ES-I3 (cell line): Measurements from ENCODE around the gene ADGRB2.

Source experiments
- H3K36me3 ChIP-seq: 2 replicates; pipeline ENCODE4 v1.6.1; 2013; ENCODE audit warnings: mild to moderate bottlenecking, low read length, control low read depth, moderate library complexity; ENCODE audit not compliant: insufficient read depth
- H3K4me1 ChIP-seq: 2 replicates; pipeline ENCODE4 v1.6.1; 2013; ENCODE audit warnings: mild to moderate bottlenecking, control low read depth, low read length; ENCODE audit not compliant: insufficient read depth
- H3K9ac ChIP-seq: 2 replicates; pipeline ENCODE4 v1.6.1; 2013; ENCODE audit warnings: low read depth, mild to moderate bottlenecking, low read length, moderate library complexity
- H3K9me3 ChIP-seq: 2 replicates; pipeline ENCODE4 v1.6.1; 2013; ENCODE audit warnings: mild to moderate bottlenecking, low read length, moderate library complexity; ENCODE audit not compliant: control insufficient read depth, insufficient read depth

ADGRB2 gene

DNA sequence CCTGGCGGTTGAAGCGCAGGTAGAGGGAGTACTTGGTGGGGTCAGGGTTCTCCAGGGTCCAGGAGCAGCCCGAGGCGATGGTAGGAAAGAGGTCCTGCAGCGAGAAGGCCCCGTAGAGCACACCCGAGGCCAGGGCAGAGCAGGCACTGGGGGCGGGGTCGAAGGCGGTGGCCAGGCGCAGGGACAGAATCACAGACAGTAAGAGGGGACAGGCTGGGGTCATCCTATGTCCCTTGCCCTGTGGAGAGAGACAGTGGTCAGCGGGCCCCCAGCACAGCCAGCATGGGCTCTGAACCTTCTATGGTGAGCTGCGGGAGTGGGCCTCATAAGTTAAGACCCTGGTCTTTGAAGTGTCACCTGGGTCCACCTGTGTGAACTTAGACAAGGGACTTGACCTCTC, 7.6 kb downstream of the ADGRB2 start:
- no peak overlapping the region for H3K9ac ChIP-seq
- H3K4me1 ChIP-seq: peaks cover 38% of the 10 kb centered on the region
- H3K9me3 ChIP-seq: no peaks in the 10 kb centered on the region
- H3K36me3 ChIP-seq: no peaks in the 10 kb centered on the region; the same call in 1 of the 2 replicates

DNA sequence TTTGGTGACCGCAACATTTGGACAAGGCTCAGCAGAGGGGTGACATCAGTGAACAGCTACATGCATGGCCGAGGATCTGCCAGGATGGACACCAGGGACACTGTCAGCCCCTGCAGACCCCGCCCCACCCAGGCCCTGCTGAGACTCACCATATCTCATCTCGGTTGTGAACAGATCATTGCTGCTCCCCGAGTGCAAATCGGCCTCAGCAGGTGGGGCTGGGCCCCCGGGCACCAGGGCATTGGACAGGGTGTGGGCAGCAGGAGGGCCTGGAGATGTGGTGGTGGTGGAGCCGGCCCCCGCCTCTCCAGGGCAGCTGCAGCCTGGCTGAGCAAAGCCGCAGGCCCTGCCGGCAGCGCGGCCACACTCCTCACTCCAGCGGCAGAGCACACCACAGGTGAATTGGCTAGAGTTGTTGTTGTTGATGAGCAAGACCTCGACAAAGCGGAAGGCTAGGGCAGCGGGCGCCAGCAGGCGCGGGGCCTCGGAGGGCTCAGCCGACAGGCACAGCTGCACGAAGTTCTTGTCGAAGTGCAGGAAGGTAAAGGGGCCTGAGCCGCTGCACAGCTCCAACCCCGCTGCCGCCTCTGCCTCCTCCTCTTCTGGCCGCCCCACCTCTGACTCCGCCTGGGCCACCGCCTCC, 8.2 kb downstream of the ADGRB2 start:
- Histone ChIP-seq H3K36me3 (no peaks in the 10 kb centered on the region; the same call in 1 of the 2 replicates), H3K9ac (no peak overlapping the region), H3K9me3 (no peaks in the 10 kb centered on the region), H3K4me1 (peaks cover 39% of the 10 kb centered on the region)

DNA sequence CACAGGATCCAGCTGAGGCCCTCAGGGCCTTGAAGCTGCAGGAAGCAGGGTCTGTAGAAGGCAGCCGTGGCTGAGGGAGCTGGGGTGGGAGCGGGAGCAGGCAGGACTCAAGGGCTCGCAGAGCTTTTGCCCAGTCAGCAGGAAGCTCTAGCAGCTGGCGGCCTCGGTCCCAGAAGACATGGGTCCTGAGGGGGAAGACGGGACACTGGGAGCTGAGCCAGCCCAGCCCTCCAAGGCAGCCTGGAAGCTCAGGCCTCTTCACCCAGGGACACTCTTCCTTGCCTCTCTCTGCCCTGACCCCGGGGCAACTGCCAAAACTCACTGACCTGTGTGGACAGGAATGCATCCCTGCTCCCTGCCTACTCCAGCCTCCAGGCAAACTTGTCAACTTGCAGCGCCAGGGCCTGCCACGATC, 8.9 kb downstream of the ADGRB2 start:
- Histone ChIP-seq H3K9me3 (no peaks in the 10 kb centered on the region), H3K4me1 (peaks cover 46% of the 10 kb centered on the region), H3K9ac (no peak overlapping the region), H3K36me3 (no peaks in the 10 kb centered on the region; the same call in 1 of the 2 replicates)

DNA sequence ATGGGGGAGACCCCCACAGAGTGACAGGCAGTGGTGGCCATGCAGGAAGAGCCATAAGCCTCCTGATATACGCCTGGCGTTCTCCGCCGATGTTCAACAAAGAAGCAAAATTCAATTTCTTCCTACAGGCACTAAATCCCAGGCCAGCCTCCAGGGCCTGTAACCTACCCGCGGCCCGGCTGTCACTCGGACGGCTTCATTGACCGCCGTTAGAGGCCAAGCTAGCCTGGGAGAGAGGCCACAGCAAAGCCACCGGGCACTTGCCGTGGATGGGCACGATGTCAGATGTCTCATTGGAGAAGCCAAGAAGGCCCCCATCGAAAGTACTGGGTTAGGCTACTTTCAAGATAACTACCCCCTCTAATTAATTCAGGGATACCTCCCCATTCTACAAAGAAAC, 9.7 kb downstream of the ADGRB2 start:
- no peak overlapping the region for H3K9ac ChIP-seq
- no peaks in the 10 kb centered on the region for H3K9me3 ChIP-seq
- peaks cover 42% of the 10 kb centered on the region for H3K4me1 ChIP-seq
- no peaks in the 10 kb centered on the region; the same call in 1 of the 2 replicates for H3K36me3 ChIP-seq

DNA sequence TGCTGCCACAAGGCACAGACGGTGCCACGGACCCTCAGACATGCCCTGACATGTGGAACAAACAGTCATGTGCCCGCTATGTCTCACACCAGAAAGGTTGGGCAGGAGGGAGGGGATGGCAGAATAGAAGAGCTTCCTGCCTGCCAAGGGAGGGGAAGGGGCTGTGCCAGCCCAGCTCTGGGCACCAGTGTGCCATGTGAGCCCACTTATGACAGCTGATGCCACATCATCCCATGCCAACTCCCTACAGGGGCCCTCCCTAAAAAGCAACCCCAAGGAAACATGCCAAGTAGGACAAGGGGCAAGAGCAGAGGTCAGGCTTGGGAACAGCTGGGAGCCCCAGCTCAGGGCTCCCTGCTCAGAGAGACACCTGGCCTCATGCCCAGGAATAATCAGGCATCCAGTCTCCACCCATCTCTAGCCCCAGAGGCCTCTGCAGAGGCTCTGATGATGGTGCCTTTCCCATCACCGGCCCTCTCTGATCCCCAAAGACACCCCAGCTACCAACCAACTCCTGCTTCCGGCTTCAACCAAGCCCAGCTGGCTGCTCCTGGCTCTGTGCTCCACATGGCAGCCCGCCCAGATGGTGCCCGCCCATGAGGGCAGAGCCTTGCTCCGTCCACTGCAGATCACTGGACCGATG, 10.3 kb downstream of the ADGRB2 start:
- H3K9me3 ChIP-seq: no peaks in the 10 kb centered on the region
- peaks cover 36% of the 10 kb centered on the region for H3K4me1 ChIP-seq
- H3K9ac ChIP-seq: no peak overlapping the region
- no peaks in the 10 kb centered on the region; the same call in 1 of the 2 replicates for H3K36me3 ChIP-seq

DNA sequence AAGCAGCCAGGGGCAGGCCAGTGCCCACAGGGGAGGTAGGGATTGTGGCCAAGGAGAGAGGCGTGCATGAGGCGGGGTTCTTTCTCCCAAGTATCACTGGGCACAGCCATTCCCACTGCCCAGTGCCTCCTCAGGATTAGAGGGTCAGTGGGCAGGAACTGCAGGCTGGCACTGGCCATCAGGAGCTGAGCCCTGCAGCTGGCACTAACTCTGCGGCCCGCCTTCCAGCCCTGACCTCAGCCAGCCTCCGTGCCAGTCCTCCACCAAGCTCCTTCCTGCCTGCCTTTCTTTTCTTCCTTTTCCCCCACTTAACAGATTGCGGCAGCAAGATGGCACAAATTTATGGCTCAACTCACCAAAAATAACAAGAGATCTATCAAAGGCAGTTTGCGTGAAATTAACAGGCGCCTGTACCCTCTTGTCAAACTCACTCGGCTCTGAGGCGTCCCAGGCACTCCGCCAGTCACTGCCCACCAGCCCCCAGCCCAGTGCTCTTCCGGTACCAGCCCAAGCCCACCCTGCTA, 11.1 kb downstream of the ADGRB2 start:
- Histone ChIP-seq H3K9me3 (no peaks in the 10 kb centered on the region), H3K9ac (no peak overlapping the region; the same call in 1 of the 2 replicates), H3K4me1 (peaks cover 31% of the 10 kb centered on the region), H3K36me3 (no peaks in the 10 kb centered on the region; the same call in 1 of the 2 replicates)

DNA sequence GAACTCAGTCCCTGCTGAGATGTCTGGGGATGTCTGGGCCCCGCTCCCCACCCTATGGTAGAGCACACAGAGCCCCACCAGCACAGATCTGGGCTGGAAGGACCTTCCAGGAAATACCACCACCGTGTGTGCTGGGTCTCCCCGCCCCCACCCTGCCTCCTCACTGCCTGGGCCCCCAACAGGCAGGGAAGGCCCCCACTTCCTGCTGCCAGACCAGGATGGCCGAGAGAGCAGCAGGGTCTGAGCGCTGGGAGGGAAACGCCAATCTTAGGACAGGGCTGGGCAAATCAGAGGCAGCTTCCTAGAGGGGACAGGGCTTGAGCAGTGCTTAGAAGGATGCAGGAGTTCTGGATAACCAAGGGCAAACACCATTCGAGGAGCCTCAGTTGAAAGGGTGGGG, 11.9 kb downstream of the ADGRB2 start:
- Histone ChIP-seq H3K9ac (no peak overlapping the region), H3K36me3 (no peaks in the 10 kb centered on the region; the same call in 1 of the 2 replicates), H3K9me3 (no peaks in the 10 kb centered on the region), H3K4me1 (peaks cover 31% of the 10 kb centered on the region)

DNA sequence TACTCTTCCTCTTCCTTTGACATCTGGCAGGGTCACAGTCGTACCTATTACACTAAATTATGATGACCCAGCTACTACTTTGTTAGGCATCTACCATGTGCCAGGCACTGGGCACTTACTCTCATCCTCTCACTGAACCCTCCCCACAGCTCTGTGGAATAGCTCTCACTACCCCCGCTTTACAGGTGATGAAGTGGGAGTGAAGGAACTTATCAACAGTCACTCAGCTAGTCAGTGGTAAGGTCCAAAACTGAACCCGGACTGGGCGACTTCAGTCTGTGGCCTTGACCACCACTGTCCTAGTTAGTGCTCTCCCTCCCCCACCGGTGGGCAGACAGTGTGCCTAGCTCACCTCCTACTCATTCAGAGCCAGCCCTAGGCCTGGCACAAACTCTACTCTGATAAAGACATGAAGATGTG, 12.3 kb downstream of the ADGRB2 start:
- Histone ChIP-seq H3K9ac (no peak overlapping the region), H3K9me3 (no peaks in the 10 kb centered on the region), H3K4me1 (peaks cover 33% of the 10 kb centered on the region), H3K36me3 (no peaks in the 10 kb centered on the region; the same call in 1 of the 2 replicates)

DNA sequence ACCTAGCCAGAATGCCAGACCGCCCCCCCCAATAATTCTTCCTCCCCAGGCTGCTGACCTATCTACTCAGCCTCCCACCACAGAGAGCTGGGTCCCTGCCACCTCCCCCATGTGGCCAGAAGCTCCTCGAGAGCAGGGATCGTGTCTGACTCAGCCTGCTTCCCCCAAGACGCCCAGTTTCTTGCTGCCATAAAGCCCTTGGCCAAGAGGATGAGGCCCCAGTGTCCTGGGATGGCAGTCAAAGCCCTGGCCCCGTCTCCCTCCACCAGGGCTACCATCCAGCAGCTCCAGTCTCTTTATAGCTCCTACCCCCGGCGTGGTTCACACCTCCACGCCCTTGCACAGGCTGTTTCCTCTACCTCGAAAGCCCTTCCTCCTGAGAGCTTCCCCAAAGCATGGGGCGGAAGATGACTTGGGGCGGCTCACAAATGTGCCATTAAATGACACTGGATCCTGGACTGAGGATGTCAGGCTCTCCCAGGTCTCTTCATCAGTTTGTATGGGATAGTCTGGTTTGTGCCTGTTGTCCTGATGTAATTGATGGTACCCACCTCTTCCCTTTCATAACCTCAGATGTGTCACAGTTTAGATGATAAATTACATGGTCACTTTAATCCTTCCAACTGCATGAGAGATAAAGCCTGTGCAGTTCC, 13.2 kb downstream of the ADGRB2 start:
- no peaks in the 10 kb centered on the region for H3K9me3 ChIP-seq
- no peaks in the 10 kb centered on the region; the same call in 1 of the 2 replicates for H3K36me3 ChIP-seq
- peaks cover 38% of the 10 kb centered on the region for H3K4me1 ChIP-seq
- no peak overlapping the region for H3K9ac ChIP-seq

DNA sequence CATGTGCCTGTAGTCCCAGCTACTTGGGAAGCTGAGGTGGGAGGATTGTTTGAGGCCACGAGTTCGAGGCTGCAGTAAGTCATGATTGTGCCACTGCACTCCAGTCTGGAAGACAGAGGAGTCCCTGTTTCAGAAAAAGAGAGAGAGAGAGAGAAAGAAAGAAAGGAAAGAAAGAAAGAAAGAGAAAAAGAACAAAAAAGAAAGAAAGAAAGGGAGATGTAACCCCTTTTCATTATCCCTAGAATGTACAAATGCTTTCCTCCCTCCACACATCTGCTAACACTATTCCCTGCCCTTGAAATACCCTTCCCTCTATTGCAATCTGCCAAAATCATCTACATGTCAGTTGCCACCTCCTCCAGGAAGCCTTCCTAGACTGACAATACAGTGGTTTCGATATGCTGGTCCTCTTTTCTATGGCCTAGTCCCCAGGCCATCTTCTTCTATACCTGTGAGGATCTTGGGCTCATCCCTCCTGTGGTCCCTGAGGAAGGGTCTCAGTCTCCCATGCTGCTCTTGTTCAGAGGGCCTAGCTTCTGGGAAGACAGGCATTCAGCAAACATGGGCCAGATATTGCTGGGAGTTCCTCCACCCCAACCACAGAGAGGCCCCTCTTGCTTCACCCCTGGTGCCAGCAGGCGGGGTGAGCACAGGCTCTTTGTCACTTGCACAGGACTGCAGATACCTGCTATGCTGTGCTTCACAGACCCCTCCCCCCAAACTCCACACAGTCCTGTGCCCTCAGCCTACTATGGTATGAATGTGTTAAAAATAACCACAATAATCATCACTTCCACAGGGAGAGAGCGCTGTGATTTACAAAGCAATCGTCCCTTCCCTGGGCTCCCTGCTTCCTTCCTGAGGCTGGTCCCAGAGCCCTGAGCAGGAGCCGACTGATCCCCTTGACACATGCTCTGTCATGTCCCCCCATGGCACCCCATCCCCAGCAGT, 14.1 kb downstream of the ADGRB2 start:
- H3K36me3 ChIP-seq: no peaks in the 10 kb centered on the region; the same call in 1 of the 2 replicates
- no peaks in the 10 kb centered on the region for H3K9me3 ChIP-seq
- H3K4me1 ChIP-seq: peaks cover 41% of the 10 kb centered on the region
- H3K9ac ChIP-seq: no peak overlapping the region

DNA sequence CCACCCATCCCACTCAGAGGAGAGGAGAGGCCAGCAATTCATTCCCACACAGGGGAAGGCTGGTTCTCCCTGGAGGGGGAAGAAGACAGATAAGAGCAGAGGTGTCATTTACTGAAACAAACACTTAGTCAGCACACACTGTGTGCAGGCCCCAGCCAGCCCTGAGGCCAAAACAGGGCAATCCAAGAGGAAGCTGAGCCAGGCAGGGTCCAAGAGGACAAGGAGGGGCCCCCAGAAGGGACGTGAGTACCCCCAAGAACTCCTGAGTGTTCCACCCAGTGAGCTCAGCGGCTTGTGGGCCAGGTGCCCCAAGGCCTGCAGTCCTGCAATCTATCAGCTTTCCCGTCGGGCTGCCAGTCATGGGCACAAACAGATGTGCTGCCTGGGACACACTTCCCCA, 15.8 kb downstream of the ADGRB2 start:
- Histone ChIP-seq H3K9me3 (no peaks in the 10 kb centered on the region), H3K36me3 (no peaks in the 10 kb centered on the region), H3K9ac (no peak overlapping the region), H3K4me1 (peaks cover 41% of the 10 kb centered on the region)

DNA sequence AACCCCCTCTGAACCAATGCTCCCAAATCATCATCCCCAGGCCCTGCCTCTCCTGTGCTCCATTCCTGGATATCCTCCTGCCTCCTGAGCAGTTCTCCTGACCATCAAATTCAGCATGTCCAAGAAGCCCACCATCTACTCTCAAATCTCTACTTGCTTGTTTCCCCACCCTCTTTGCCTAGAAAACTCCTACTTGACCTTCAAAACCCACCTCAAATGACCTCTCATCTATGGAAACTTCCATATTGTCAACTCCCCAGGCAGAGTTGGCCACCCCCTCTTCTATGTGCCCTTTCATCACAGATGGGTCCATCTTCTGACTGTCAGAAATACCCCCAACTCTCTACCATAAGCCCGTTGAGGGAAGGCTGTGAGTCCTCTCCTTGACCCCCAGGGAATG, 16.8 kb downstream of the ADGRB2 start:
- Histone ChIP-seq H3K9me3 (no peaks in the 10 kb centered on the region), H3K36me3 (no peaks in the 10 kb centered on the region), H3K4me1 (peaks cover 32% of the 10 kb centered on the region), H3K9ac (no peak overlapping the region)

DNA sequence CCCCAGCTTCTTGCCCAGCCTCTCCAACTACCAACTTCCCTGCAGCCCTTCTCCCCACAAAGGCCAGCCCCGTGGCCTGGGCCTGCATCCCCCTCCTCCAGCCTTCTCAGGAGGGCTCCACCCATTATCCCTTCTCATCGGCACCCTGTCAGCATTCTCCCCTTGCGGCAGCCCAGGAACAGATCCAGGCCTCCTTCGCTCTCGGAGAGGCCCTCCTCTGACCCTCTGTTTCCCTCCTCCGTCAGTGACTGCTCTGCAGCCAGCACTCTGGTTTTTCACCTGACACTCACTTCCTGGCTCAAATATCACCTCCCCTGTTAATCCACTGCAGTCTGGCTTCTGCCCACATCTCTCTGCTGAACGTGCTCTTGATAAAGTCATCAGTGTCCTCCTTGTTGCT, 17.5 kb downstream of the ADGRB2 start:
- Histone ChIP-seq H3K36me3 (no peaks in the 10 kb centered on the region), H3K4me1 (peaks cover 26% of the 10 kb centered on the region), H3K9ac (no peak overlapping the region)

More for the DNA sequence above, 17.5 kb downstream of the ADGRB2 start:
- H3K9me3 ChIP-seq: no peaks in the 10 kb centered on the region
